Sigmoid colon (tissue), 4 donors: ENCODE measurements around the gene NECTIN1.

Experiments
- CTCF ChIP-seq, 4 experiments: fragments of 450-650 bp in 3 of 4; fragments of 200-600 bp in 1 of 4; IDR thresholded peaks; one replicate each; pipeline ENCODE4 v1.5.1; 2016 to 2019; ENCODE audit warnings: antibody characterized with exemption in 4 of 4, mild to moderate bottlenecking in 3 of 4, moderate library complexity in 2 of 4
- POLR2A ChIP-seq, 2 donors: fragments of 450-650 bp; IDR thresholded peaks; one replicate each; pipeline ENCODE4 v1.6.1; 2016; ENCODE audit warnings: antibody characterized with exemption in 2 of 2, mild to moderate bottlenecking in 2 of 2, moderate library complexity in 2 of 2
- POLR2AphosphoS5 ChIP-seq, 4 donors: sonication (generic); formaldehyde crosslinking; IDR thresholded peaks; one replicate each; pipeline ENCODE4 v1.6.1; 2017; ENCODE audit warnings: antibody characterized with exemption in 4 of 4

DNA sequence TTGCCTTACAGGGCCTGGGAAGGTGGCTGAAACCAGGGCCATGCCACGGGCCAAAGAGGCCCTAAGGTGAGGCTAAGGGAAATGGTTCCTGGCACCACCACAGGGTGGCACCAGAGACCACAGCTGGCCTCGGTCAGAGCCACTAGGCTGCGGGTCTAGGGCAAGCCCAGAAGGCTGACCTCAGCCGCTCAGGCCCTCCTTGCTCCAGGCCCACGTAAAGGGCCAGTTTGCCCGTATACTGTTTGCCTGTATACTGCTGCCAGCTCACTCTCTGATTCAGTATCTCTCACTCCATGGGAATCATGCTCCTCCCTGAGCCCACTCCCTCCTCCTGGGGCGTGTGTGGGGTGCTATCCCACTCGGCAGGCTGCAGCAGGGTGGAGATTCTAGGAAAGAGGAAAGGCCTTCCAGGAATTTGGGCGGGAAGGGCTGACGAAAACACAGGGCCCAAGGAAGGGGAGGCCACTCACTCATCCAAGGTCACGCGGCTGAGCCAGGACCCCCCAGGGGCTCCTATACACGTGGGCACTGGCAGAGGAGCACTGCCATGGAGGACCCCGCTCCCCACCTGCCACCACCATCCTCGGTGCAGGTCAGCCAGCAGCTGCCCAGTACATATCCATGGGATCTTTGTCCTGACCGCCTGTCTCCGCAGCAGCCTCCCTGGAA is 62.4 kb downstream of the NECTIN1 start:
- no peak for TF ChIP-seq POLR2AphosphoS5 (IDR thresholded peaks at IDR 0.05)
- TF ChIP-seq CTCF (IDR thresholded peaks at IDR 0.05): peak; percentile 88 to 94 (median 93)
- TF ChIP-seq POLR2A (IDR thresholded peaks at IDR 0.05): no peak
